HG02840 (cell line): Measurements from ENCODE around the gene PTPRS.

Experiments used
- ATAC-seq: cut with Tn5 transposase; IDR thresholded peaks from one replicate; pipeline ENCODE4 v1.9.1; 2021; ENCODE audit warnings: mild to moderate bottlenecking, moderate library complexity, moderate number of reproducible peaks; ENCODE audit not compliant: unreplicated experiment, low FRiP score

The PTPRS gene

DNA sequence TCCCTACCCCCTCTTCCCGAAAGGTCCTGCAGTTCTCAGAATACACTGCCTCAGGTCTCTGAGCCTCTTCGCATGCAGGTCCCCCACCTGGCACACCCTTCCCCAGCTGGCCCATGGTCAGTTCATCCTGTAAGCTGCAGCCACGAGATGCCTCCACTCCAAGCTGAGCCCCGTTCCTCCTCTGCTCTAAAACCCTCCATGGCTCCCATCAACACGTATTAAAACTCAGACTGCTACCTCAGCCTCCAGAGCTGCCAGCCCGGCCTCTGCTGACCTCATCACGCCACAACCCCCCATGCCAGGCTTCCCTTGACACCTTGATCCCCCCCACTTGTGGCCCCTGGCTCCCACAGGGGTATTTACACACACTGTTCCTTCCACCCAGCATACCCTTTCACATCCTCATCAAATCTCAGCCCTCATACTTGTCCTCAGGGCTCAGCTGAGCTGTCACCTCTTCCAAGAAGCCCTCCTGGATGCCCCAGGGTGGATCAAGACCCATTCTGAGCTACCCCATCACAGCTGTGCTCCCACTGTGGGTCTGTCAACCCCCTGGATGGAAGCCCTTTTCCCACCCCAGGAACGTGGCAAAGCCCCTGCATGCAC, 48.9 kb downstream of the PTPRS start:
- ATAC-seq = no peak
